NCI-H446 (cell line): ENCODE measurements around the gene MTCL1.

ENCODE experiments used
- DNase-seq, 2 experiments: peaks; one replicate each; lab custom pipeline; 2025; lab: John Stamatoyannopoulos, UW

MTCL1 gene

DNA sequence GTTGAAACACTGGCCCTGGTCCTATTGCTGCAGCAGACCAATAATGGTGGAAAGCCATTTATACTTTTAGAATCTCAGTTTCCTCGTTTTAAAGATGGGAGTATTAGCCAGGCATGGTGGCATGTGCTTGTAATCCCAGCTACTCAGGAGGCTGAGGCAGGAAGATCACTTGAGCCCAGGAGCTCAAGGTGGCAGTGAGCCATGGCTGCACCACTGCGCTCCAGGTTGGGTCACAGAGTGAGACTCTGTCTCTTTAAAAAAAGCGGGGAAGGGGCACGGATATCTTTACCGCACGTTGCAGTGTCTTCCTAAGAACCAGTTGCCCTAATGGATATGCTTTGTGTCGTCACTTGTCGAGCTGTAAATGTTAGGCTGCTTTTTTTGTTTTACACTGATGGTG, 8.3 kb downstream of the MTCL1 start:
- no peak for DNase-seq

DNA sequence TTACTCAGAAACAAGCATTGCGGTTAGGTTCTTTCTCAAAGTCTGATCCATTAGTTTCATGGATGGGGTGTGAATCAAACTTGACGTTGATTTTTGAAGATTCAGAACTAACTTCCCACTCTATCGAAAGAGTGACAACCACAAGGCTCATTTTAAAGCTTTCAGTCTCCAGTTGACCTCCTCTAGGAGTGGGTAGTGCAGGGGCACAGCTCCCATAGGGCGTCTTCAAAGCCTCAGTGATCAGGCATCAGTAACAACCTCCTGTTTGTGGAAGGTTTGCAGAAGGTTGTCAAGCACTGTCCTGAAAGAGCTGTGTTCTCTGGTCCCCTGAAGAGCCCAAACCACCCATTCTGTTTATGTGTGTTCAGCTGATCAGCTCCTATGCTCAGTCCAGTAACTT, 10.2 kb downstream of the MTCL1 start:
- no peak for DNase-seq

GRCh38 chr18:8717011-8717770, 11.8 kb downstream of the MTCL1 start:
- no peak for DNase-seq

DNA sequence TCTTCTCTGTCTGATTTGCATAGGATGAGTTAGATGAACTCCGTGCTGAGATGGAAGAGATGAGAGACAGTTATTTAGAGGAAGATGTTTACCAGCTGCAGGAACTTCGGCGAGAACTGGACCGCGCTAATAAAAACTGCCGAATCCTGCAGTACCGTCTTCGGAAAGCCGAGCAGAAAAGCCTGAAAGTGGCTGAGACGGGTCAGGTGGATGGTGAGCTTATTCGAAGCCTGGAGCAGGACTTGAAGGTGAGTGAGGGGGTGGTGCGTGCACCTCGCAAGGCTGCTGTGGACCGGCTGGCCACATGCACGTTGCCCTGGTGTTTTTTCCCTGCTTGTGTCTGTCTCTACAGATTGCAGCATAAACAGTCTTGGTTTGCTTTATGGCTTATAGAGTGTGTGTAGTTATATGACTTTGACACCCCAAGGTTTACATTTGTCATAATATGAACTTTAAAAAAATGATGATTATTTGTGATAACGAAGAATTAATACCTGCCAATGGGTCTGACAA, 13.1 kb downstream of the MTCL1 start:
- no peak for DNase-seq

DNA sequence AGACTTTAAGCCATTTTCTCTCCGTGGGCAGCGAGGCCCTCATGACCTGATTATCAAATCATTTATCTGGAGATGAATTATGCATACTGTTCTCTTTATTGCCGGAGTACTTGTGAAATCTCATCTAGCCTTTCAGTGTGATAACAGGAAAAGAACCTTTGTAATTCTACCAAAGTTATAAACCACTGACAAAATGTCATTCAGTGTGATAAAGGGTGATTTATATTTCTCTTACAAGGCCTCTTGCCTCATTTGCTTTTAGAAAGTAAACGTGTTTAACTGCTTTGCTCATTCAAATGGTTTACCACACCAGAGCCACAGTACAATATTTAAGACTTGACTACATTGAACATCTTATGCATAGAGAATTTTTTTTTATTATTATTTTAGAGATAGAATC, 13.8 kb downstream of the MTCL1 start:
- DNase-seq: no peak

- no peak for DNase-seq
These were observed 14.8 kb downstream of the MTCL1 start for GRCh38 chr18:8720141-8720540.

GRCh38 chr18:8721094-8721669, 15.8 kb downstream of the MTCL1 start:
- DNase-seq: no peak

DNA sequence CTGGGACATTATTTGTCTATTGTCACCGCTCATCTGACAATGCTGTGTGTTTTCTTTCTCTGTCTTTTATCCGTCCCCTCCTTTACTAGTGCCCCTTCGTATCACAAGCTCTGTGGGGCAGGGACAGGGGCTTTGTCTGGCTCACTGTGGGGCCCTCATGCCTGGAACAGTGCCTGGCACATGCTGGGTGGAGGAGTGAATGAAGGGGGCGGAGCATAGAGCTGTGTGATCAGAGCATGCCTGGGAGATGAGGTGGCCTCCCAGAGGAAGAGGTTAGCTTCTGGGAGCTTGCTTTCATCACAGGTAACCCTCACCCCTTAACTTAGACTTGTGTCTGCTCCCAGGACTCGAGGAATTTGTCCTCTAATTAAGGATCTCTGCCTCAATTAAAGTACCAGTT, 16.4 kb downstream of the MTCL1 start:
- DNase-seq: no peak

- no peak for DNase-seq
These were observed 17.8 kb downstream of the MTCL1 start for GRCh38 chr18:8722946-8723820.

GRCh38 chr18:8724452-8724851, 19.1 kb downstream of the MTCL1 start:
- no peak for DNase-seq

- no peak for DNase-seq
These were observed 20.9 kb downstream of the MTCL1 start for GRCh38 chr18:8726281-8726680.

DNA sequence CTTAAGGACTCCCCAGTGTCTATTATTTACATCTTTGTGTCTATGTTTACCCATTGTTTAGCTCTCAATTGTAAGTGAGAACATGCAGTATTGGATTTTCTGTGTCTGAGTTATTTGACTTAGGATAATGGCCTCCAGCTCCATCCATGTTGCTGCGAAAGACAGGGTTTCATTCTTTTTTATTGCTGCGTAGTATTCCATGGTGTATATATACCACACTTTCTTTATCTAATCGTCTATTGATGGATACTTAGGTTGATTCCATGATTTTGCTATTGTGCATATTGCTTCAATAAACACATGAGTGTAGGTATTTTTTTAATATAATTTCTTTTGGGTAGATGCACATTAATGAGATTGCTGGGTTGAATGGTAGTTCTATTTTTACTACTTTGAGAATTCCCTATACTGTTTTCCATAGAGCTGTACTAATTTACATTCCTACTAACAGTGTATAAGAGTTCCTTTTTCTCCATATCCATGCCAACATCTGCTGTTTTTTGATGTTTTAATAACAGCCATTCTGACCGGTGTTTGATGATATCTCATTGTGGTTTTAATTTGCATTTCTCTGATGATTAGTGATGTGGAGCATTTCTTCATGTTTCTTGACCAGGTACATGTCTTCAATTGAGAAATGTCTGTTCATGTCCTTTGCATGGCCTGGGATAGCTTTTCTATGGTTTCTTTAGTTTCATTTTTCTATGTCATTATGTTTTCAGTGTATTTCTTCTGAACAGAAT, 21.8 kb downstream of the MTCL1 start:
- no peak for DNase-seq

DNA sequence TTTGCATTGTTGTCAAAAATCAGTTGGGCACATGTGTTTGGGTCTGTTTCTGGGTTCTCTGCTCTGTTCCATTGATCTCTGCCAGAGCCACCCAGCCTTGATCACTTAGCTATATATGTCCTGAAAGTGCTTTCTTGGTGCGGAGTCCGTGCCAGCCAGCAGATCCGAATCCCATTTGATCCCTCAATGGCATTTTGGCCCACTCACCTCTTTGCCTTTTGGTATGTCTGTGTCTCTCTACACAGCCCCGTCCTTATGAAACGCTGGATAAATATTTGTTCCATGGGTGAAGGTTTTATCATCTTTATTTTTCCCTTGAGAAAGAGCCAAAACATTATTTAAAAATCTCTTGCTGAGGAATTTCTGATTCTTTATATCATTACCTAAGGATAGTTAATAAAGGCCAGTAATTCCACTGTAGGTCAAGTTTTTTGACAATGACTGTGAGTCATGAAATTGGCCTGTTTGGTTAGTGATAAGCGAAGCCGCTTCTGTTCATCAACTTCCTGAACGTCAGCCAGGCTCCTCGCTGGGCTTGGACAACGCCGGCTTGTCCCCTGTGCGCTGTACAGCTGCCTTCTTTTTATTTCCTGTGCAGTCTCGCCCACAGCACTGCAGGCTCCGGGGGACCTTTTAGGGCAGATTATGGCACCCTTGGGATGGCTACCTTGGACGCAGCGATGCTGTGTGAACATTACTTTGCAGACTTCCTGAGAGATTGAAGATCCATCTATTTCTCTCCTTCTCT, 24.9 kb downstream of the MTCL1 start:
- DNase-seq: peak; percentile 9 to 68

GRCh38 chr18:8732442-8733360, 27.3 kb downstream of the MTCL1 start:
- DNase-seq: no peak

DNA sequence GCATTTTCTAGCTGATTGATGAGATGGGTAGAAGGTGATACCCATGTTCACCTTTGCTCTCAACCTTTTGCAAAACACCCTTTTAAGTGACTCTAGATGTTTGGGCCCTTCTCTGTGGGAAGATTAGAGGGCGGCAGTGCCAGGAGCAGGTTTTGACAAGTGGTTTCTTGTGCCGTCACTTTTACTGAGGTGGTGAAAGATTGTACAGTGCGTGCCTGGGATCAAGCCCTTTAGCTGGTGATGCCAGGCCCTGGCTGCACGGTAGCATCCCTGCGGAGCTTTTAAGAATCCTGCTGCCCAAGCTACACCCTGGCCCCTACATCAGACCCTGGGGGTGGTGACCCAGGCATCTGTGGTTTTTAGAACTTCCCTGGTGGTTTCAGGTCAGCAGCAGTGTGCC, 29.1 kb downstream of the MTCL1 start:
- no peak for DNase-seq

GRCh38 chr18:8735274-8735673, 29.9 kb downstream of the MTCL1 start:
- DNase-seq: no peak

- DNase-seq: no peak
These were observed 35.8 kb downstream of the MTCL1 start for GRCh38 chr18:8741117-8741516.

DNA sequence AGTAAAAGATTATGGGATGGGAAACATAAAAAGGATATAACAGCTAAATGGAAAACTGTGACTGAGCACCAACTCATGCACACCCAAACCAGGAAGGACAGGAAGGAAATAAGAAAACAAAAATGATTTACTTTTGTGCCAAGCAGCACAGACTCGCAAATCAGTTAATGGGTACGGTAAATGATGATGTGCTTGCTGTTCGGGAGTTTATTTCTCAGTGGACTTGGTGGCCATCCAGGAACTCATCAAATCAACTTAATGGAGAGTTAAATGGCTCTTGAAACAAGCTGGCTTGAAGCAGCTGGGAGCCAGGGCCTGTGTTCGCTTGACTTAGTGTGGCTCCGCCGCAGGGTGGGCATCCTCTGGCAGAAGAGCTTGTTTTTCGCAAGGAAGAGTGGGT, 36.2 kb downstream of the MTCL1 start:
- peak; percentile 81 to 89 for DNase-seq

GRCh38 chr18:8742387-8743361, 37.3 kb downstream of the MTCL1 start:
- DNase-seq: no peak
